Naive thymus-derived CD4-positive, alpha-beta T cell (primary cell): ENCODE results near the gene CAB39. TPM values are rescaled to one million over a fixed set of nuclear protein-coding genes. Genes with fewer than 3 reads are reported as not detected.
A peak's percentile ranks its signal among the peaks of the same experiment; 100 is the strongest.

Source experiments
- ATAC-seq: fragments of 150-1000 bp; cut with Tn5 transposase; 2 replicates; pipeline ENCODE4 v1.10.0; 2021; ENCODE audit warnings: mild to moderate bottlenecking, moderate library complexity
- CTCF ChIA-PET: fragments of 350-600 bp; sonication (Branson Sonifier 250); formaldehyde crosslinking; loops from one replicate; lab custom pipeline; 2021; ENCODE audit warnings: antibody characterized with exemption; lab: Charles Lee
- POLR2A ChIA-PET: fragments of 350-600 bp; sonication (Branson Sonifier 250); formaldehyde crosslinking; loops from one replicate; lab custom pipeline; 2021; ENCODE audit warnings: antibody characterized with exemption, inconsistent platforms; lab: Charles Lee
- DNase-seq, 9 donors: peaks; one replicate each; pipeline versions ENCODE4 v3.0.0 to v3.0.0-alpha.2; 2020 to 2022; ENCODE audit warnings: mixed read lengths in 1 of 9
- H3K27ac ChIP-seq: one replicate; pipeline ENCODE4 v1.7.0; 2013; ENCODE audit warnings: mild to moderate bottlenecking, low read depth, low read length, moderate library complexity
- H3K27me3 ChIP-seq, 2 donors: one replicate each; pipeline ENCODE4 v1.7.0; 2013; ENCODE audit warnings: low read length in 2 of 2, mild to moderate bottlenecking in 2 of 2, moderate library complexity in 2 of 2; ENCODE audit not compliant: control insufficient read depth in 2 of 2, insufficient read depth in 2 of 2
- H3K36me3 ChIP-seq, 3 experiments: 1 replicate in 2 of 3; 2 replicates in 1 of 3; pipeline ENCODE4 v1.7.0; 2013; ENCODE audit warnings: low read length in 3 of 3, mild to moderate bottlenecking in 3 of 3, moderate library complexity in 1 of 3; ENCODE audit not compliant: insufficient read depth in 3 of 3, control insufficient read depth in 2 of 3
- H3K4me1 ChIP-seq, 2 donors: one replicate each; pipeline ENCODE4 v1.7.0; 2013; ENCODE audit warnings: low read length in 2 of 2, mild to moderate bottlenecking in 2 of 2, moderate library complexity in 1 of 2; ENCODE audit not compliant: control insufficient read depth in 2 of 2, insufficient read depth in 2 of 2
- H3K4me3 ChIP-seq: 2 replicates; pipeline ENCODE4 v1.7.0; 2013; ENCODE audit warnings: mild to moderate bottlenecking, low read length
- H3K9me3 ChIP-seq, 3 experiments: 1 replicate in 2 of 3; 2 replicates in 1 of 3; pipeline ENCODE4 v1.7.0; 2013; ENCODE audit warnings: low read length in 3 of 3; ENCODE audit not compliant: control insufficient read depth in 2 of 3
- H3K27ac Mint-ChIP-seq, 9 donors: one replicate each; pipeline ENCODE4 v1.8.0; 2020 to 2022; ENCODE audit warnings: mixed read lengths in 9 of 9, mild to moderate bottlenecking in 8 of 9, moderate library complexity in 5 of 9, inconsistent platforms in 2 of 9
- H3K27me3 Mint-ChIP-seq, 5 donors: one replicate each; pipeline ENCODE4 v1.8.0; 2021 to 2022; ENCODE audit warnings: mixed read lengths in 5 of 5, mild to moderate bottlenecking in 1 of 5
- H3K36me3 Mint-ChIP-seq, 5 donors: one replicate each; pipeline ENCODE4 v1.8.0; 2020 to 2022; ENCODE audit warnings: mixed read lengths in 5 of 5, mild to moderate bottlenecking in 3 of 5, inconsistent platforms in 1 of 5
- H3K4me1 Mint-ChIP-seq, 7 donors: one replicate each; pipeline ENCODE4 v1.8.0; 2020 to 2022; ENCODE audit warnings: mixed read lengths in 7 of 7, mild to moderate bottlenecking in 3 of 7, inconsistent platforms in 1 of 7
- H3K4me3 Mint-ChIP-seq, 10 donors: one replicate each; pipeline ENCODE4 v1.8.0; 2020 to 2022; ENCODE audit warnings: mild to moderate bottlenecking in 10 of 10, mixed read lengths in 10 of 10, moderate library complexity in 6 of 10, inconsistent platforms in 2 of 10
- H3K9me3 Mint-ChIP-seq, 11 donors: one replicate each; pipeline ENCODE4 v1.8.0; 2020 to 2022; ENCODE audit warnings: mixed read lengths in 11 of 11, mild to moderate bottlenecking in 4 of 11, inconsistent platforms in 1 of 11, moderate library complexity in 1 of 11
- intact Hi-C, 2 donors: fragments of 100-400 bp; cut with micrococcal nuclease; formaldehyde crosslinking; loops; one replicate each; pipeline ENCODE4 v1.15.1; 2023
- polyA plus RNA-seq, 2 donors: library from polyadenylated mRNA; unstranded; fragments of 300-500 nt; fragmentation: Illumina TruSeq; gene quantifications; one replicate each; pipeline ENCODE4 v1.2.3, GENCODE V29; 2021
- total RNA-seq, 6 experiments: library from RNA in 5 of 6; stranded (reverse) in 5 of 6; gene quantifications; 1 replicate in 5 of 6; 2 replicates in 1 of 6; pipeline ENCODE4 v1.2.3 and lab custom pipeline; 2021 to 2026

CAB39 gene
- total and polyA plus RNA-seq, 7 experiments from 2014 or later, result 71.0 to 186 (median 79.4) TPM

GRCh38 chr2:230738391-230738811 lies 25.8 kb downstream of the CAB39 start:
- no peak overlapping the region for H3K4me3 ChIP-seq
- ATAC-seq (no peak), DNase-seq (no peak)
- peaks cover 30 to 46% of the 10 kb centered on the region in 2 donors for H3K4me1 ChIP-seq
- peaks cover 0 to 6% (median 5%) of the 10 kb centered on the region in 3 experiments for H3K36me3 ChIP-seq
- ChIA-PET CTCF (interaction anchor here (1.0 to 1.1 kb wide), 2 partner anchors 60 to 86 kb away, joined by 3 read pairs; no protein-coding TSS in a partner anchor), POLR2A (interaction anchor here (0.6 to 0.9 kb wide), 2 partner anchors 10 to 36 kb away, joined by 3 to 4 read pairs; no protein-coding TSS in a partner anchor)
- Mint-ChIP-seq H3K4me1 (peaks cover 56 to 88% (median 83%) of the 10 kb centered on the region in 7 donors), H3K9me3 (no peaks in the 10 kb centered on the region), H3K27me3 (no peaks in the 10 kb centered on the region), H3K27ac (peak overlapping the region in 8 of 9 donors; percentile 14 to 74 (median 42)), H3K36me3 (peaks cover 0 to 36% (median 25%) of the 10 kb centered on the region in 5 donors), H3K4me3 (peak overlapping the region; percentile 1 to 63 (median 42))
- no peaks in the 10 kb centered on the region for H3K9me3 ChIP-seq
- intact Hi-C loops, result loop anchor here in 1 of 2 donors (2.0 kb wide), 1 partner anchor 18 kb away; no protein-coding TSS in a partner anchor
- no peak overlapping the region for H3K27ac ChIP-seq
- no peaks in the 10 kb centered on the region for H3K27me3 ChIP-seq

GRCh38 chr2:230738924-230739323 lies 26.3 kb downstream of the CAB39 start:
- ChIA-PET CTCF (no interaction called here), POLR2A (no interaction called here)
- Mint-ChIP-seq H3K9me3 (no peaks in the 10 kb centered on the region), H3K4me3 (peak overlapping the region in 5 of 10 donors; percentile 17 to 63 (median 32)), H3K4me1 (peaks cover 51 to 86% (median 81%) of the 10 kb centered on the region in 7 donors), H3K27me3 (no peaks in the 10 kb centered on the region), H3K36me3 (peaks cover 0 to 35% (median 25%) of the 10 kb centered on the region in 5 donors), H3K27ac (peak overlapping the region in 5 of 9 donors; percentile 14 to 74 (median 42))
- Histone ChIP-seq H3K27ac (no peak overlapping the region), H3K36me3 (peaks cover 0 to 6% (median 5%) of the 10 kb centered on the region in 3 experiments), H3K9me3 (no peaks in the 10 kb centered on the region), H3K4me1 (peaks cover 30 to 46% of the 10 kb centered on the region in 2 donors), H3K27me3 (no peaks in the 10 kb centered on the region), H3K4me3 (no peak overlapping the region)
- intact Hi-C loops, result loop anchor here in 1 of 2 donors (2.0 kb wide), 1 partner anchor 18 kb away; no protein-coding TSS in a partner anchor
- DNase-seq (no peak), ATAC-seq (no peak)

GRCh38 chr2:230739961-230740360 lies 27.3 kb downstream of the CAB39 start:
- H3K27ac Mint-ChIP-seq, result peak overlapping the region in 4 of 9 donors; percentile 1 to 72 (median 34)
- ChIA-PET POLR2A (no interaction called here), CTCF (interaction anchor here (0.6 kb wide), 1 partner anchor 11 kb away, joined by 4 read pairs; no protein-coding TSS in a partner anchor)

GRCh38 chr2:230742781-230743180 lies 30.1 kb downstream of the CAB39 start:
- Histone ChIP-seq H3K36me3 (peaks cover 0 to 6% (median 5%) of the 10 kb centered on the region in 3 experiments), H3K9me3 (no peaks in the 10 kb centered on the region), H3K4me3 (no peak overlapping the region), H3K27me3 (no peaks in the 10 kb centered on the region), H3K4me1 (peaks cover 18 to 20% of the 10 kb centered on the region in 2 donors), H3K27ac (no peak overlapping the region)
- Mint-ChIP-seq H3K4me1 (peaks cover 43 to 80% (median 75%) of the 10 kb centered on the region in 7 donors), H3K27ac (peak overlapping the region in 4 of 9 donors; percentile 9 to 57 (median 28)), H3K9me3 (no peaks in the 10 kb centered on the region), H3K27me3 (no peaks in the 10 kb centered on the region), H3K36me3 (peaks cover 3 to 48% (median 30%) of the 10 kb centered on the region in 5 donors), H3K4me3 (peak overlapping the region in 1 of 10 donors; percentile 36)
- ATAC-seq (no peak), DNase-seq (no peak)
- intact Hi-C loops, result no loop called here
- ChIA-PET CTCF (interaction anchor here (0.7 to 1.1 kb wide), 2 partner anchors 65 to 339 kb away, joined by 3 read pairs; no protein-coding TSS in a partner anchor), POLR2A (interaction anchor here (0.7 kb wide), 1 partner anchor 30 kb away, joined by 3 read pairs; the partner anchor contains the start of gene CAB39)

More at GRCh38 chr2:230739961-230740360, 27.3 kb downstream of the CAB39 start:
- H3K27ac ChIP-seq, result no peak overlapping the region
- intact Hi-C loops, result loop anchor here in 1 of 2 donors (2.0 kb wide), 1 partner anchor 17 kb away; no protein-coding TSS in a partner anchor
- Mint-ChIP-seq H3K4me1 (peaks cover 42 to 82% (median 78%) of the 10 kb centered on the region in 7 donors), H3K36me3 (peaks cover 0 to 33% (median 16%) of the 10 kb centered on the region in 5 donors), H3K9me3 (no peaks in the 10 kb centered on the region), H3K4me3 (peak overlapping the region in 1 of 10 donors; percentile 54), H3K27me3 (no peaks in the 10 kb centered on the region)
- no peak for ATAC-seq
- no peak for DNase-seq
- peaks cover 0 to 6% (median 5%) of the 10 kb centered on the region in 3 experiments for H3K36me3 ChIP-seq
- H3K4me1 ChIP-seq, result peaks cover 30 to 38% of the 10 kb centered on the region in 2 donors
- no peak overlapping the region for H3K4me3 ChIP-seq
- no peaks in the 10 kb centered on the region for H3K9me3 ChIP-seq
- H3K27me3 ChIP-seq, result no peaks in the 10 kb centered on the region

- ChIA-PET CTCF (interaction anchor here (1.7 kb wide), 1 partner anchor 19 kb away, joined by 5 read pairs; no protein-coding TSS in a partner anchor), POLR2A (no interaction called here)
- Histone ChIP-seq H3K9me3 (no peaks in the 10 kb centered on the region), H3K27me3 (no peaks in the 10 kb centered on the region), H3K4me3 (no peak overlapping the region), H3K4me1 (peaks cover 12 to 14% of the 10 kb centered on the region in 2 donors), H3K36me3 (peaks cover 0 to 3% (median 3%) of the 10 kb centered on the region in 3 experiments), H3K27ac (no peak overlapping the region)
- intact Hi-C loops, result loop anchor here in 1 of 2 donors (2.0 kb wide), 1 partner anchor 13 kb away; no protein-coding TSS in a partner anchor
- ATAC-seq (no peak), DNase-seq (no peak)
- H3K4me1 Mint-ChIP-seq, result peaks cover 40 to 78% (median 73%) of the 10 kb centered on the region in 7 donors
- peaks cover 3 to 42% (median 34%) of the 10 kb centered on the region in 5 donors for H3K36me3 Mint-ChIP-seq
- H3K4me3 Mint-ChIP-seq, result peak overlapping the region in 1 of 10 donors; percentile 28
- no peaks in the 10 kb centered on the region for H3K9me3 Mint-ChIP-seq
- no peaks in the 10 kb centered on the region for H3K27me3 Mint-ChIP-seq
- peak overlapping the region in 3 of 9 donors; percentile 32 to 40 (median 36) for H3K27ac Mint-ChIP-seq
These were observed 33.6 kb downstream of the CAB39 start for GRCh38 chr2:230746213-230746612.

- H3K27me3 Mint-ChIP-seq, result no peaks in the 10 kb centered on the region
- peaks cover 14 to 16% of the 10 kb centered on the region in 2 donors for H3K4me1 ChIP-seq
- ATAC-seq (no peak), DNase-seq (no peak)
- no peaks in the 10 kb centered on the region for H3K36me3 ChIP-seq
- ChIA-PET POLR2A (no interaction called here), CTCF (no interaction called here)
- peak overlapping the region in 2 of 9 donors; percentile 21 to 65 for H3K27ac Mint-ChIP-seq
- intact Hi-C loops, result no loop called here
- peaks cover 9 to 47% (median 35%) of the 10 kb centered on the region in 5 donors for H3K36me3 Mint-ChIP-seq
- H3K4me1 Mint-ChIP-seq, result peaks cover 37 to 87% (median 81%) of the 10 kb centered on the region in 7 donors
- no peak overlapping the region for H3K27ac ChIP-seq
- H3K4me3 Mint-ChIP-seq, result peak overlapping the region in 2 of 10 donors; percentile 0 to 17
- no peaks in the 10 kb centered on the region for H3K9me3 ChIP-seq
- no peaks in the 10 kb centered on the region for H3K27me3 ChIP-seq
- H3K4me3 ChIP-seq, result no peak overlapping the region
- peaks cover 0 to 2% (median 0%) of the 10 kb centered on the region in 11 donors for H3K9me3 Mint-ChIP-seq
These were observed 35.4 kb downstream of the CAB39 start for GRCh38 chr2:230748087-230748486.
